GM12878 (cell line): ENCODE measurements around the gene NAV1. TPM values are rescaled to one million over a fixed set of nuclear protein-coding genes. Genes with fewer than 3 reads are reported as not detected.

Experiments
- ATAC-seq: fragments of 200-7000 bp; cut with Tn5 transposase; 3 replicates; pipeline ENCODE4 v1.9.1; 2020; ENCODE audit warnings: mild to moderate bottlenecking, moderate library complexity
- BruUV-seq: library from RNA; stranded (reverse); fragments of 400-500 nt; replicated peaks from 2 replicates; lab custom pipeline; 2021; lab: Mats Ljungman, UMichigan
- CTCF ChIA-PET: fragments of 300-600 bp; sonication (Branson Sonifier 250); formaldehyde crosslinking; extraction: SDS; loops from one replicate; lab custom pipeline; 2021; ENCODE audit warnings: inconsistent platforms; lab: Yijun Ruan, JAX
- POLR2A ChIA-PET: fragments of 350-600 bp; formaldehyde crosslinking; extraction: SDS; loops from one replicate; lab custom pipeline; 2021; ENCODE audit warnings: inconsistent platforms; lab: Charles Lee
- RAD21 ChIA-PET: fragments of 300-600 bp; sonication (Branson Sonifier 250); formaldehyde crosslinking; loops from one replicate; lab custom pipeline; 2023; ENCODE audit warnings: antibody characterized with exemption; ENCODE audit not compliant: unreplicated experiment; lab: Charles Lee
- SMC1A ChIA-PET: fragments of 300-600 bp; sonication (Branson Sonifier 250); formaldehyde crosslinking; loops from one replicate; lab custom pipeline; 2023; ENCODE audit not compliant: unreplicated experiment, uncharacterized antibody; lab: Charles Lee
- DNase-seq: peaks from one replicate; pipeline ENCODE4 v3.0.0-alpha.2; 2011; ENCODE audit warnings: low read depth, low spot score
- FAIRE-seq: peaks from 3 replicates; lab custom pipeline; 2011; peaks lifted over from hg19 to GRCh38; lab: Jason Lieb, UNC
- H2AFZ ChIP-seq: 2 replicates; pipeline ENCODE4 v1.6.0; 2011; ENCODE audit warnings: low read depth, low read length, control low read depth; ENCODE audit not compliant: control insufficient read depth
- H3K27ac ChIP-seq: 2 replicates; pipeline ENCODE4 v1.5.1; 2011; ENCODE audit warnings: control low read depth; ENCODE audit not compliant: control insufficient read depth, insufficient read depth
- H3K27me3 ChIP-seq, 2 experiments: replicated peaks in 1 of 2; 2 replicates each; pipeline versions ENCODE4 v1.6.0 to v1.6.1; 2011; ENCODE audit warnings: low read length in 1 of 2; ENCODE audit not compliant: control insufficient read depth in 2 of 2, insufficient read depth in 2 of 2
- H3K36me3 ChIP-seq, 2 experiments: 2 replicates each; pipeline ENCODE4 v1.5.1; 2011; ENCODE audit warnings: low read length in 1 of 2; ENCODE audit not compliant: control insufficient read depth in 2 of 2, insufficient read depth in 2 of 2
- H3K4me1 ChIP-seq: 2 replicates; pipeline ENCODE4 v1.6.1; 2011; ENCODE audit warnings: mild to moderate bottlenecking, low read length, moderate library complexity, mixed read lengths; ENCODE audit not compliant: control insufficient read depth, insufficient read depth
- H3K4me2 ChIP-seq: 2 replicates; pipeline ENCODE4 v1.6.0; 2011; ENCODE audit warnings: control low read depth; ENCODE audit not compliant: control insufficient read depth, insufficient read depth
- H3K4me3 ChIP-seq: fragments of 200-600 bp; sonication (generic); 2 replicates; pipeline ENCODE4 v1.5.1; 2016
- H3K79me2 ChIP-seq: 2 replicates; pipeline ENCODE4 v1.6.0; 2011; ENCODE audit warnings: low read length; ENCODE audit not compliant: control insufficient read depth, insufficient read depth
- H3K9ac ChIP-seq: 2 replicates; pipeline ENCODE4 v1.8.0; 2011; ENCODE audit warnings: low read length, control low read depth, mixed read lengths; ENCODE audit not compliant: control insufficient read depth, insufficient read depth
- H3K9me3 ChIP-seq: replicated peaks from 3 replicates; pipeline ENCODE4 v1.5.1; 2011; ENCODE audit warnings: mild to moderate bottlenecking, low read length; ENCODE audit not compliant: control insufficient read depth, insufficient read depth
- H4K20me1 ChIP-seq: 2 replicates; pipeline ENCODE4 v1.6.0; 2011; ENCODE audit not compliant: control insufficient read depth, insufficient read depth
- ESRRA ChIP-seq: IDR thresholded peaks from 2 replicates; pipeline ENCODE4 v1.6.1; 2012; ENCODE audit warnings: mild to moderate bottlenecking, low read length, improper control_type of control experiment
- FOS ChIP-seq: IDR thresholded peaks from 3 replicates; pipeline ENCODE4 v1.6.1; 2011; ENCODE audit warnings: borderline replicate concordance; ENCODE audit not compliant: insufficient read length; ENCODE audit errors: extremely low read depth
- FOXK2 ChIP-seq: fragments of 450-650 bp; IDR thresholded peaks from 2 replicates; pipeline ENCODE4 v1.6.1; 2017; ENCODE audit warnings: mild to moderate bottlenecking, moderate library complexity
- HDGF ChIP-seq: fragments of 450-650 bp; IDR thresholded peaks from 2 replicates; pipeline ENCODE4 v1.6.1; 2016; ENCODE audit warnings: antibody characterized with exemption
- SREBF2 ChIP-seq: IDR thresholded peaks from 2 replicates; pipeline ENCODE4 v1.6.1; 2012; ENCODE audit warnings: mild to moderate bottlenecking, low read length
- ZNF384 ChIP-seq: IDR thresholded peaks from 2 replicates; pipeline ENCODE4 v1.6.1; 2012; ENCODE audit warnings: low read depth, mild to moderate bottlenecking, low read length, improper control_type of control experiment, borderline replicate concordance
- WGBS: methylation state at CpG from one replicate; pipeline ENCODE4 v1.1.6; 2016; ENCODE audit warnings: low lambda C conversion rate; ENCODE audit not compliant: insufficient replicate concordance, insufficient coverage; ENCODE audit errors: missing lambda C conversion rate; 5-methylcytosine and 5-hydroxymethylcytosine counted together
- in situ Hi-C: fragments of 300-500 bp; cut with MboI; formaldehyde crosslinking; loops from 9 replicates; pipeline ENCODE4 v1.14.3; 2018; ENCODE audit warnings: mixed read lengths
- intact Hi-C: fragments of 100-400 bp; cut with micrococcal nuclease; formaldehyde crosslinking; loops from one replicate; pipeline ENCODE4 v1.14.2; 2022; ENCODE audit not compliant: unreplicated experiment
- polyA plus RNA-seq, 11 experiments: library from polyadenylated mRNA; depleted of rRNA in 4 of 11; unstranded in 6 of 11; stranded (reverse) in 5 of 11; fragments of >200 nt; fragmentation: Nextera tagmentation in 4 of 11; fragmentation: Illumina TruSeq in 1 of 11; extraction: Ambion mirVana in 4 of 11; extraction: Trizol in 1 of 11; gene quantifications; 1 replicate in 1 of 11; 2 replicates in 10 of 11; pipeline versions ENCODE4 v1.2.1 to v1.2.3, GENCODE V29; 2011 to 2016; ENCODE audit warnings: inconsistent platforms in 2 of 11, missing spikeins in 2 of 11, low read depth in 1 of 11
- total RNA-seq, 4 experiments: library from RNA; depleted of rRNA in 3 of 4; stranded (reverse); fragments of >200 nt in 3 of 4; fragmentation: Illumina TruSeq in 1 of 4; extraction: Trizol in 1 of 4; gene quantifications; 2 replicates each; pipeline versions ENCODE4 v1.2.1 to v1.2.3, GENCODE V29; 2013 to 2021
- TF ChIP-seq, protein P1 (sequence below), 3 experiments: IDR thresholded peaks in 2 of 3; conservative IDR thresholded peaks in 1 of 3; 2 replicates each; pipeline ENCODE4 v1.5.1; 2011; ENCODE audit warnings: low read depth in 3 of 3, low read length in 3 of 3, mild to moderate bottlenecking in 3 of 3, control low read depth in 2 of 3, moderate library complexity in 2 of 3, inconsistent platforms in 1 of 3, mixed read lengths in 1 of 3; ENCODE audit not compliant: control insufficient read depth in 2 of 3, insufficient read depth in 1 of 3; ENCODE audit errors: extremely low read depth in 1 of 3

Gene NAV1
- total and polyA plus RNA-seq, 10 of the 15 experiments (the other 5 are each of a cell fraction or from before 2014, with no cell fraction given), result 0.04 to 1.3 (median 0.36) TPM

DNA sequence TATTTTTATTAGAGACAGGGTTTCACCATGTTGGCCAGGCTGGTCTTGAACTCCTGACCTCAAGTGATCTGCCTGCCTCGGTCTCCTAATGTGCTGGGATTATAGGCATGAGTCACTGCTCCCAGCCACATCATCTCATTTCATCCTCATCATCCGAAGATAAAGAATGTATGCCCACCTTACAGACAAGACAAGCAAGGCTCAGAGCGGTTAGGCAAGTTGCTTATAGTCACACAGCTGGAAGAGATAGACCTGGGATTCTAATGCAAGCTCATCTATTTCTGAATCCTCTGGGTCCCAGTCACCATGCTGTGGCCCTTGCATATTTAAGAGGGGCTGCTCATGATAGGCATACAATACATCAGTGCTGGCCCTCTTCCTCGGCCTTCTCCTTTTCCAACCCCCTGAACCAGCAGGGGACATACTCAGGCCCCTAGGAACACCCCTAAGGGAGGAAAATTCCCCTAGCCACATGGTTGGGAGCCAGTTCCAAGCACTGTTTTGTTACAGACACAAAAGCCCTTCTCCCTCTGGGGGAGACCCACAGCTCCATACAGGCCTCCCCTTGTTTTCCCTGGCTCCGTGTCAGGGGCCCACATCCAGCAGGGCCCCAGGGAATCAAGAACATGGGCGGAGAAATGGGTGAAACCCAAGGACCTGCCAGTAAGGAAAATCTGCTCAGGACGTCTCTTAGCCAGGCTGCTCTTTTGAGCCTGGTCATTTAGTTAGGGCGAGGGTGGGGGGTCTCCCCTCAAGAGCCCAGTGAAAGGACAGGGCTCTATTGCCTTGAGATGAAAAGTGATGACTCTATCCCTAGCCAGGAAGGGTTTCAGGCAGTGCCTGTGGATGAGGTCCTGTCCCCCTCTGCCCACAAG, 38.9 kb upstream of the NAV1 start (continued):
- TF ChIP-seq, protein P1, sequence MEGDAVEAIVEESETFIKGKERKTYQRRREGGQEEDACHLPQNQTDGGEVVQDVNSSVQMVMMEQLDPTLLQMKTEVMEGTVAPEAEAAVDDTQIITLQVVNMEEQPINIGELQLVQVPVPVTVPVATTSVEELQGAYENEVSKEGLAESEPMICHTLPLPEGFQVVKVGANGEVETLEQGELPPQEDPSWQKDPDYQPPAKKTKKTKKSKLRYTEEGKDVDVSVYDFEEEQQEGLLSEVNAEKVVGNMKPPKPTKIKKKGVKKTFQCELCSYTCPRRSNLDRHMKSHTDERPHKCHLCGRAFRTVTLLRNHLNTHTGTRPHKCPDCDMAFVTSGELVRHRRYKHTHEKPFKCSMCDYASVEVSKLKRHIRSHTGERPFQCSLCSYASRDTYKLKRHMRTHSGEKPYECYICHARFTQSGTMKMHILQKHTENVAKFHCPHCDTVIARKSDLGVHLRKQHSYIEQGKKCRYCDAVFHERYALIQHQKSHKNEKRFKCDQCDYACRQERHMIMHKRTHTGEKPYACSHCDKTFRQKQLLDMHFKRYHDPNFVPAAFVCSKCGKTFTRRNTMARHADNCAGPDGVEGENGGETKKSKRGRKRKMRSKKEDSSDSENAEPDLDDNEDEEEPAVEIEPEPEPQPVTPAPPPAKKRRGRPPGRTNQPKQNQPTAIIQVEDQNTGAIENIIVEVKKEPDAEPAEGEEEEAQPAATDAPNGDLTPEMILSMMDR (IDR thresholded peaks at IDR 0.05 in 2 of 3, conservative IDR thresholded peaks at IDR 0.05 in 1 of 3; ENCODE audit: control insufficient read depth in 2 of 3, extremely low read depth in 1 of 3, insufficient read depth in 1 of 3, low read depth in 3 of 3, low read length in 3 of 3), result no peak
- TF ChIP-seq HDGF, result no peak
- no peak for TF ChIP-seq FOS
- no peak for TF ChIP-seq SREBF2
- TF ChIP-seq, all 136 proteins: peak for 0

DNA sequence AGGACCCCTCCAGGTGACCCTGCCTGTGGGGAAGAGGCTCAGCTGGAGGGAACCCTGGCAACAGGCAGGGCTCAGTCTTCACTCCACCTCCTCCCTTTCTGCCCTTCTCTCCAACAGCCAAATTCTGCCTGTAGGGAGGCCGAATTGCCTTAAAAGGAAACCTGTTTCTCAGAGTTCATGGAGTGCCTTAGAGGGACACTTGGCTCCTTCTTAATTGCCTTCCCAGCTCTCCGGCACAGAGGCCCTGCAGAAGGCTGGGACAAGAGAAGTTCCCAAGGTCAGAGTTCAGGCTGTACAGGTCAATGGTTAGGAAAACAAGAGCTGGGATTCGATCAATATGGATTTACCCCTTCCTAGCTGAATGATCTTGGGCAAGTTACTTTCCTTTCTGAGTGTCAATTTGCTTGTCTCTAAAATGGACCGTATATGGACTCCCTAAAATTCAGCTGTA, 38.2 kb upstream of the NAV1 start:
- ChIA-PET CTCF (interaction anchor here (1.6 to 13.1 kb wide), 3 partner anchors 11 to 53 kb away, joined by 6 to 198 read pairs (median 144); no protein-coding TSS in a partner anchor), POLR2A (interaction anchor here (1.4 kb wide), 1 partner anchor 18 kb away, joined by 3 read pairs; no protein-coding TSS in a partner anchor), SMC1A (interaction anchor here (1.1 to 18.7 kb wide), 5 partner anchors 11 to 65 kb away, joined by 4 to 514 read pairs (median 5); no protein-coding TSS in a partner anchor), RAD21 (interaction anchor here (15.3 kb wide), 1 partner anchor 19 kb away, joined by 505 read pairs; no protein-coding TSS in a partner anchor)
- Histone ChIP-seq H3K79me2 (peaks cover 12% of the 10 kb centered on the region), H3K4me3 (no peak overlapping the region), H3K4me2 (no peak overlapping the region), H4K20me1 (no peaks in the 10 kb centered on the region), H3K27me3 (no peaks in the 10 kb centered on the region), H3K4me1 (peaks cover 4% of the 10 kb centered on the region; the same call in 1 of the 2 replicates), H3K9ac (no peak overlapping the region), H3K36me3 (peaks cover 0 to under 1% of the 10 kb centered on the region in 2 experiments; a peak in 2 of 4 replicates), H2AFZ (no peak overlapping the region), H3K9me3 (no peaks in the 10 kb centered on the region), H3K27ac (no peak overlapping the region)
- in situ Hi-C loops, result no loop called here
- ATAC-seq, result no peak
- 100% methylated on average over 4 of the region's 4 CpGs for WGBS
- TF ChIP-seq ESRRA, result no peak
- TF ChIP-seq ZNF384, result no peak
- no peak for TF ChIP-seq FOXK2
- intact Hi-C loops, result no loop called here
- DNase-seq, result no peak
- no TSS peak for BruUV-seq
- FAIRE-seq, result no peak
